Effector memory CD8-positive, alpha-beta T cell (primary cell): ENCODE measurements around the gene KLHDC4.
"Not testable (repeated sequence)": the region's sequence is repeated elsewhere in the genome, so short reads cannot be mapped to it uniquely, and the experiment has no call there.

Experiments
- ATAC-seq: fragments of 150-1000 bp; cut with Tn5 transposase; replicated peaks from 2 replicates; pipeline ENCODE4 v1.10.0; 2021; ENCODE audit warnings: mild to moderate bottlenecking, moderate library complexity
- DNase-seq, 3 experiments: peaks; one replicate each; pipeline ENCODE4 v3.0.0; 2021
- H3K27ac Mint-ChIP-seq, 2 donors: one replicate each; pipeline ENCODE4 v1.8.0; 2022; ENCODE audit warnings: mild to moderate bottlenecking in 2 of 2, mixed read lengths in 2 of 2, moderate library complexity in 2 of 2
- H3K27me3 Mint-ChIP-seq, 2 donors: one replicate each; pipeline ENCODE4 v1.8.0; 2022; ENCODE audit warnings: mixed read lengths in 2 of 2
- H3K36me3 Mint-ChIP-seq: one replicate; pipeline ENCODE4 v1.8.0; 2022; ENCODE audit warnings: mild to moderate bottlenecking, moderate library complexity, mixed read lengths; ENCODE audit not compliant: insufficient read depth
- H3K4me1 Mint-ChIP-seq, 2 donors: one replicate each; pipeline ENCODE4 v1.8.0; 2022; ENCODE audit warnings: low read depth in 2 of 2, mixed read lengths in 2 of 2
- H3K4me3 Mint-ChIP-seq, 2 donors: one replicate each; pipeline ENCODE4 v1.8.0; 2022; ENCODE audit warnings: mild to moderate bottlenecking in 2 of 2, mixed read lengths in 2 of 2, moderate library complexity in 2 of 2
- H3K9me3 Mint-ChIP-seq, 2 donors: one replicate each; pipeline ENCODE4 v1.8.0; 2022; ENCODE audit warnings: mixed read lengths in 2 of 2

Gene KLHDC4

DNA sequence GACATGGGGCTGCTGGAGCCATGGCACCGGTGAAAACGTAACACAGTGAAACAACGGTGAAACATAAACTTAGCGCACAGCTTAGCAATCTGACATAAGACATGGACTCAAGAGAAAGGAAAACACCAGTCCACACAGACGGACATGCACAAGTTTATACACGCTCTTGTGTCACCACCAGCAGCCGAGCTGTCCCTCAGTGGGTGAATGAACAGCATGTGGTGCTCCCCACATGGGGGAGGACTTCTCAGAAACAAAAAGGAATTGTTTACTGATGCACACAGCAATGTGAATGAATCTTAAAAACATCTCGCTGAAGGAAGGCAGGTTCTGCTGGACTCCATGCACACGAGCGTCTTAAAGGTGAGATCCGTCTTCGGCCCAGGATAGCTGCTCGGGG lies 34.2 kb downstream of the KLHDC4 start:
- Mint-ChIP-seq H3K36me3 (peaks cover 68% of the 10 kb centered on the region), H3K27ac (peak overlapping the region in 1 of 2 donors; percentile 80), H3K4me3 (no peak overlapping the region), H3K9me3 (no peaks in the 10 kb centered on the region), H3K27me3 (no peaks in the 10 kb centered on the region), H3K4me1 (peaks cover 14 to 23% of the 10 kb centered on the region in 2 donors)
- ATAC-seq (no peak), DNase-seq (no peak)

- H3K9me3 Mint-ChIP-seq: no peaks in the 10 kb centered on the region
- no peak for DNase-seq
- ATAC-seq: peak; percentile 12
- no peak overlapping the region for H3K27ac Mint-ChIP-seq
- no peaks in the 10 kb centered on the region for H3K27me3 Mint-ChIP-seq
- H3K4me3 Mint-ChIP-seq: no peak overlapping the region
- peaks cover 20 to 32% of the 10 kb centered on the region in 2 donors for H3K4me1 Mint-ChIP-seq
- H3K36me3 Mint-ChIP-seq: peaks cover 74% of the 10 kb centered on the region
Observed at GRCh38 chr16:87729266-87729954, 36.4 kb downstream of the KLHDC4 start.

DNA sequence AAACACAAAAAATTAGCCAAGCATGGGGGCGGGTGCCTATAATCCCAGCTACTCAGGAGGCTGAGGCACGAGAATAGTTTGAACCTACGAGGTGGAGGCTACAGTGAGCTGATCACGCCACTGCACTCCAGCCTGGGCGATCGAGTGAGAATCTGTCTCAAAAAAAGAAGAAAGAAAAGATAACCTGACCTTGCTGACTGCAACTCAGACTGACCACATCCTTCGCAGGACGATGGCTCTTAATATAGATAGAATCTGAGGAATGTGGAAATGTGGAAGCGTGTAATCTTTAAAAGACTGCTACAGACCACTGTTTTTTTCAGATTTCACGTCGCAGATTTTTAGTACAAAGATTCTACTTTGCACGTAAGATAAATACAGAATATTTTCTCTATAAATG lies 37.8 kb downstream of the KLHDC4 start:
- Mint-ChIP-seq H3K27me3 (no peaks in the 10 kb centered on the region), H3K27ac (peak overlapping the region in 1 of 2 donors; percentile 63), H3K36me3 (peaks cover 85% of the 10 kb centered on the region), H3K4me3 (no peak overlapping the region), H3K4me1 (peaks cover 15 to 30% of the 10 kb centered on the region in 2 donors), H3K9me3 (no peaks in the 10 kb centered on the region)
- no peak for DNase-seq
- ATAC-seq: no peak

DNA sequence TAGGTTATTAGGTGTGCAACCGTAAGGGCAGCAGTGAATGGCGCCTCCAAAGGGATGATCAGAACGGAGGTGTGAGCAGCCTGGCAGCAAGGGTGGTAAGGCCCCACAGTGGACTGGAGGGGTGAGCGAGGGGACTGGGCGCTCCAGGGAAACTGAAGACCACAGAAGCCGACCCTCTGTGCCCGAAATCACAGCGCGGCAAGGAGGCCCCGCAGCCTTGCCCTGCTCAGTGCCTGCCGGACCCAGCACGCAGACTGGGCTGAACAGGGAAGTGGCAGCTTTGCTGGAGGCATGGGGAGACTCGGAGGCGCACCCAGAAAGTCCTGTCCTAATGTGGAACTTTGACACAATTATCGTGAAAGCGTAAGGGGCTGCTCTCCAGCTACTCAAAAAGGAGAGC lies 38.4 kb downstream of the KLHDC4 start:
- Mint-ChIP-seq H3K4me3 (no peak overlapping the region), H3K4me1 (peaks cover 18 to 27% of the 10 kb centered on the region in 2 donors), H3K9me3 (no peaks in the 10 kb centered on the region), H3K27ac (peak overlapping the region; percentile 22 to 63), H3K36me3 (peaks cover 85% of the 10 kb centered on the region), H3K27me3 (no peaks in the 10 kb centered on the region)
- ATAC-seq (no peak), DNase-seq (no peak)

GRCh38 chr16:87726577-87726976 lies 39.2 kb downstream of the KLHDC4 start:
- H3K4me3 Mint-ChIP-seq, DNase-seq, H3K27me3 Mint-ChIP-seq, H3K9me3 Mint-ChIP-seq, ATAC-seq: not testable (repeated sequence)
- Mint-ChIP-seq H3K36me3 (peaks cover 85% of the 10 kb centered on the region), H3K27ac (peak overlapping the region; percentile 22 to 63), H3K4me1 (peaks cover 18 to 26% of the 10 kb centered on the region in 2 donors)

GRCh38 chr16:87725596-87726235 lies 40.1 kb downstream of the KLHDC4 start:
- ATAC-seq (peak; percentile 14), DNase-seq (no peak)
- no peaks in the 10 kb centered on the region for H3K9me3 Mint-ChIP-seq
- H3K4me1 Mint-ChIP-seq: peaks cover 17 to 22% of the 10 kb centered on the region in 2 donors
- peak overlapping the region; percentile 41 to 60 for H3K4me3 Mint-ChIP-seq
- peaks cover 85% of the 10 kb centered on the region for H3K36me3 Mint-ChIP-seq
- H3K27me3 Mint-ChIP-seq: no peaks in the 10 kb centered on the region
- peak overlapping the region; percentile 89 to 92 for H3K27ac Mint-ChIP-seq

- peak; percentile 88 for ATAC-seq
- peak; percentile 25 to 33 (median 31) for DNase-seq
- H3K4me3 Mint-ChIP-seq: peak overlapping the region; percentile 23 to 60
- H3K36me3 Mint-ChIP-seq: peaks cover 83% of the 10 kb centered on the region
- H3K4me1 Mint-ChIP-seq: peaks cover 19 to 22% of the 10 kb centered on the region in 2 donors
- no peaks in the 10 kb centered on the region for H3K27me3 Mint-ChIP-seq
- H3K9me3 Mint-ChIP-seq: no peaks in the 10 kb centered on the region
- peak overlapping the region; percentile 89 to 92 for H3K27ac Mint-ChIP-seq
Observed at GRCh38 chr16:87724490-87725291, 41.1 kb downstream of the KLHDC4 start.

DNA sequence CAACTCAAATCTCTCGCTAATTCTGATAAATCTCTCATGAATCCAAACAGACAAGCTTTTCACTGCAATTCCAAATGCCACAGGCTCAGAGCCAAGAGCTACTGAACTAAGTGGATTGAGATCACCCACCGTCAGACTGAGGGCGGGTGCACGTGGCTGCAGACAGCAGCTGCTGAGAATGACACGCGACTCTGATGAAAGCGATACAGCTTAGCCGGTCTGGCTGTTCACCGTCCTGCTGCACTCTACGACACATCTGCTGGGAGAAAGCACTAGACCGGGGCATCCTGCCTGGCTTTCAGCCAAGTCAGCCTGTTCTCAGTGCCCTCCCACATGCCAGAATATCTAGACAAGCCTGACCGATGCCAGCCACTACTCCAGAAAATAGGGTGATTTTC lies 42.6 kb downstream of the KLHDC4 start:
- DNase-seq: no peak
- Mint-ChIP-seq H3K4me1 (peaks cover 19 to 22% of the 10 kb centered on the region in 2 donors), H3K4me3 (no peak overlapping the region), H3K36me3 (peaks cover 76% of the 10 kb centered on the region), H3K9me3 (no peaks in the 10 kb centered on the region), H3K27me3 (no peaks in the 10 kb centered on the region), H3K27ac (peak overlapping the region; percentile 75 to 89)
- ATAC-seq: peak; percentile 9

- no peak for ATAC-seq
- Mint-ChIP-seq H3K27ac (peak overlapping the region in 1 of 2 donors; percentile 75), H3K4me1 (peaks cover 19 to 24% of the 10 kb centered on the region in 2 donors), H3K4me3 (no peak overlapping the region), H3K9me3 (no peaks in the 10 kb centered on the region), H3K27me3 (no peaks in the 10 kb centered on the region), H3K36me3 (peaks cover 71% of the 10 kb centered on the region)
- DNase-seq: no peak
Observed at GRCh38 chr16:87722590-87723225, 43.1 kb downstream of the KLHDC4 start.

DNA sequence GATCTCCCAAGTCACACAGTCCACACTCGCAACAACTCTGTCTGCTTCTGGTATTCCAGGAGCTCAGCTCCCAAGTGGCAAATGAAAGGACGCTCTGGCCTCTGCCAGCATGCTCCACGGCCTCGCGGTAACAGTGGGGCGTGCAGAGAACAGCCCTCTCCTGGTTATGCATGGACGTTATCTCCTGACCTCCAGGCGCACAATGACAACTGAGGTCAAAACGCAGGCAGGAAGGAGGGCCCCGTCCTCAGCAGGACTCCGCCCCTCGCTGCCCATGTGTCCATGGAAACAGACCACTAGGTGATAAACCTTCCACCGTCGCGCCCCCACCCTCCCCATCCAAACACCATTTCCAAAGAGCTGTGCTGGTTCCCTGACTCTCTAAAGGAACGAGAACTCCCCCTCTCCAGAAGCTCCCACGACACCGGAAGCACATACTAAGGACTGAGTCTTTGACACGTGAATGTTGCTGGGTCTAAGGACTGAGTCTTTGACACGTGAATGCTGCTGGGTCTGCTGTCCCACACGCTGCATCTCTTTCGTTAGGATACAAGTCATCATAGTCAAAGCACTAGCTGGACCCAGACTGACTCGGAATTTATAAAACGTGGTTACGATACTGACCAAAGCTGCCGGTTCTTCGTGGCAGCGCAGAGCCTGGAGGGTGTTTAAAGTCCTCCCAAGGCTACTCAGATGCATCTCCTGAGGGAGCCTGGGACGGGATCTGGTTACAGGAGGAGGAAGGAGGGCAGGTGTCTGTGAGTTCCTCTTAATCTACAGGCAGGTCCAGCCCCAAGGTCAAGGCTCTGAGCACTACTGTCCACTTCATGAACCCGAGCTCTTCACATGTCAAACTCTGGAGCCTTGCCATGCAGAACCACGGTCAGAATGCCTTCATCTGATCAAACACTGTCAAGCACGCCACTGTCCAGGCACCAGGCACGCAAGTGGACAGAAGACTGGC lies 43.9 kb downstream of the KLHDC4 start:
- H3K36me3 Mint-ChIP-seq: peaks cover 63% of the 10 kb centered on the region
- peaks cover 19 to 25% of the 10 kb centered on the region in 2 donors for H3K4me1 Mint-ChIP-seq
- peak overlapping the region in 1 of 2 donors; percentile 75 for H3K27ac Mint-ChIP-seq
- no peak for DNase-seq
- no peak overlapping the region for H3K4me3 Mint-ChIP-seq
- H3K27me3 Mint-ChIP-seq: no peaks in the 10 kb centered on the region
- no peaks in the 10 kb centered on the region for H3K9me3 Mint-ChIP-seq
- no peak for ATAC-seq

GRCh38 chr16:87720446-87720845 lies 45.3 kb downstream of the KLHDC4 start:
- H3K27ac Mint-ChIP-seq: peak overlapping the region in 1 of 2 donors; percentile 16
- ATAC-seq (no peak), DNase-seq (no peak)
- peaks cover 60% of the 10 kb centered on the region for H3K36me3 Mint-ChIP-seq
- no peaks in the 10 kb centered on the region for H3K9me3 Mint-ChIP-seq
- H3K4me3 Mint-ChIP-seq: no peak overlapping the region
- H3K27me3 Mint-ChIP-seq: no peaks in the 10 kb centered on the region
- H3K4me1 Mint-ChIP-seq: peaks cover 20 to 25% of the 10 kb centered on the region in 2 donors

GRCh38 chr16:87718831-87719230 lies 47.0 kb downstream of the KLHDC4 start:
- peaks cover 22 to 23% of the 10 kb centered on the region in 2 donors for H3K4me1 Mint-ChIP-seq
- not testable (repeated sequence) for H3K27me3 Mint-ChIP-seq, ATAC-seq, H3K9me3 Mint-ChIP-seq, H3K27ac Mint-ChIP-seq, H3K4me3 Mint-ChIP-seq, DNase-seq
- peaks cover 54% of the 10 kb centered on the region for H3K36me3 Mint-ChIP-seq
